ENCODE data around the gene EGFL8.
"Not testable (repeated sequence)": the region's sequence is repeated elsewhere in the genome, so short reads cannot be mapped to it uniquely, and the experiment has no call there.

DNA sequence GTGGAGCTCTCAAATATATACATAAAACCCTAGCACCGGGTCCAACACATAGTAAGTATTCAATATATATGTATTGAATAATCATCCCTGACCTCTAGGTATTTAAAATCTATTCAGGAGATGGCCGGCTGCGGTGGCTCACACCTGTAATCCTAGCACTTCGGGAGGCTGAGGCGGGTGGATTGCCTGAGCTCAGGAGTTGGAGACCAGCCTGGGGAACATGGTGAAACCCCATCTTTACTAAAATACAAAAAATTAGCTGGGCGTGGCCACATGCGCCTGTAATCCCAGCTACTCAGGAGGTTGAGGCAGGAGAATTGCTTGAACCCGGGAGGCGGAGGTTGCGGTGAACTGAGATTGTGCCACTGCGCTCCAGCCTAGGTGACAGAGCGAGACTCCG is 28.7 kb downstream of the EGFL8 start:
- TF ChIP-seq POLR2A (IDR thresholded peaks at IDR 0.05; ENCODE audit: extremely low read depth, insufficient read length); MYC (IDR thresholded peaks at IDR 0.05; ENCODE audit: low read depth, low read length): not testable (repeated sequence)
- TF ChIP-seq, protein P1, sequence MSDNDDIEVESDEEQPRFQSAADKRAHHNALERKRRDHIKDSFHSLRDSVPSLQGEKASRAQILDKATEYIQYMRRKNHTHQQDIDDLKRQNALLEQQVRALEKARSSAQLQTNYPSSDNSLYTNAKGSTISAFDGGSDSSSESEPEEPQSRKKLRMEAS (IDR thresholded peaks at IDR 0.05; ENCODE audit: low read depth, low read length), result not testable (repeated sequence)
- TF ChIP-seq, protein P2, sequence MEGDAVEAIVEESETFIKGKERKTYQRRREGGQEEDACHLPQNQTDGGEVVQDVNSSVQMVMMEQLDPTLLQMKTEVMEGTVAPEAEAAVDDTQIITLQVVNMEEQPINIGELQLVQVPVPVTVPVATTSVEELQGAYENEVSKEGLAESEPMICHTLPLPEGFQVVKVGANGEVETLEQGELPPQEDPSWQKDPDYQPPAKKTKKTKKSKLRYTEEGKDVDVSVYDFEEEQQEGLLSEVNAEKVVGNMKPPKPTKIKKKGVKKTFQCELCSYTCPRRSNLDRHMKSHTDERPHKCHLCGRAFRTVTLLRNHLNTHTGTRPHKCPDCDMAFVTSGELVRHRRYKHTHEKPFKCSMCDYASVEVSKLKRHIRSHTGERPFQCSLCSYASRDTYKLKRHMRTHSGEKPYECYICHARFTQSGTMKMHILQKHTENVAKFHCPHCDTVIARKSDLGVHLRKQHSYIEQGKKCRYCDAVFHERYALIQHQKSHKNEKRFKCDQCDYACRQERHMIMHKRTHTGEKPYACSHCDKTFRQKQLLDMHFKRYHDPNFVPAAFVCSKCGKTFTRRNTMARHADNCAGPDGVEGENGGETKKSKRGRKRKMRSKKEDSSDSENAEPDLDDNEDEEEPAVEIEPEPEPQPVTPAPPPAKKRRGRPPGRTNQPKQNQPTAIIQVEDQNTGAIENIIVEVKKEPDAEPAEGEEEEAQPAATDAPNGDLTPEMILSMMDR (IDR thresholded peaks at IDR 0.05; ENCODE audit: low read depth, low read length), result not testable (repeated sequence)

All from NB4 (cell line).